ENCODE results near the gene TATDN2.
"Not testable (repeated sequence)": the region's sequence is repeated elsewhere in the genome, so short reads cannot be mapped to it uniquely, and the experiment has no call there.

The TATDN2 gene

GRCh38 chr3:10268930-10269329 lies 20.7 kb downstream of the TATDN2 start:
- no peak for DNase-seq (ENCODE audit: low read depth)
- TF ChIP-seq CTCF (IDR thresholded peaks at IDR 0.05; ENCODE audit: low read length, missing control alignments): no peak
- no peak overlapping the region for H3K4me3 ChIP-seq (replicated peaks; ENCODE audit: low read depth, low read length)

- no peak for DNase-seq (ENCODE audit: low read depth)
- TF ChIP-seq CTCF (IDR thresholded peaks at IDR 0.05; ENCODE audit: low read length, missing control alignments): no peak
- H3K4me3 ChIP-seq (replicated peaks; ENCODE audit: low read depth, low read length): no peak overlapping the region
Observed at GRCh38 chr3:10269443-10269842, 21.2 kb downstream of the TATDN2 start.

GRCh38 chr3:10272476-10272875 lies 24.2 kb downstream of the TATDN2 start:
- not testable (repeated sequence) for DNase-seq (ENCODE audit: low read depth); H3K4me3 ChIP-seq (replicated peaks; ENCODE audit: low read depth, low read length)

- TF ChIP-seq CTCF (IDR thresholded peaks at IDR 0.05; ENCODE audit: low read length, missing control alignments): no peak
- no peak overlapping the region for H3K4me3 ChIP-seq (replicated peaks; ENCODE audit: low read depth, low read length)
Observed at GRCh38 chr3:10272977-10273376, 24.7 kb downstream of the TATDN2 start.

GRCh38 chr3:10273702-10274305 lies 25.5 kb downstream of the TATDN2 start:
- no peak for TF ChIP-seq CTCF (IDR thresholded peaks at IDR 0.05; ENCODE audit: low read length, missing control alignments)
- H3K4me3 ChIP-seq (replicated peaks; ENCODE audit: low read depth, low read length): no peak overlapping the region
- peak; percentile 25 for DNase-seq (ENCODE audit: low read depth)

More at GRCh38 chr3:10272977-10273376, 24.7 kb downstream of the TATDN2 start:
- DNase-seq (ENCODE audit: low read depth): no peak

GRCh38 chr3:10274601-10275000 lies 26.3 kb downstream of the TATDN2 start:
- no peak for DNase-seq (ENCODE audit: low read depth)
- H3K4me3 ChIP-seq (replicated peaks; ENCODE audit: low read depth, low read length): no peak overlapping the region
- no peak for TF ChIP-seq CTCF (IDR thresholded peaks at IDR 0.05; ENCODE audit: low read length, missing control alignments)

- TF ChIP-seq CTCF (IDR thresholded peaks at IDR 0.05; ENCODE audit: low read length, missing control alignments): no peak
- no peak overlapping the region for H3K4me3 ChIP-seq (replicated peaks; ENCODE audit: low read depth, low read length)
- DNase-seq (ENCODE audit: low read depth): no peak
Observed at GRCh38 chr3:10277115-10277625, 28.9 kb downstream of the TATDN2 start.
